K562 (cell line): ENCODE measurements around the gene GPR85. TPM values are rescaled to one million over a fixed set of nuclear protein-coding genes. Genes with fewer than 3 reads are reported as not detected.
A peak's percentile ranks its signal among the peaks of the same experiment; 100 is the strongest.

ENCODE experiments used
- FOXJ3 ChIP-seq: sonication (generic); formaldehyde crosslinking; IDR thresholded peaks from 2 replicates; pipeline ENCODE4 v1.4.0; 2020; ENCODE audit warnings: mild to moderate bottlenecking, missing genetic modification reagents
- NR2C1 ChIP-seq, 2 experiments: fragments of 450-650 bp; IDR thresholded peaks; 2 replicates each; pipeline ENCODE4 v1.6.1; 2017; ENCODE audit warnings: mild to moderate bottlenecking in 2 of 2, antibody characterized with exemption in 1 of 2, inconsistent platforms in 1 of 2, missing compliant biosample characterization in 1 of 2, missing genetic modification characterization in 1 of 2
- TCF15 ChIP-seq: fragments of 250-450 bp; sonication (Bioruptor Pico); IDR thresholded peaks from 2 replicates; pipeline ENCODE4 v1.8.0; 2022; ENCODE audit warnings: moderate library complexity, mild to moderate bottlenecking, inconsistent platforms
- TFE3 ChIP-seq: fragments of 450-650 bp; formaldehyde crosslinking; IDR thresholded peaks from 2 replicates; pipeline ENCODE4 v1.4.0; 2020; ENCODE audit warnings: mild to moderate bottlenecking, mixed read lengths
- polyA plus RNA-seq, 8 experiments: library from polyadenylated mRNA; depleted of rRNA in 4 of 8; stranded (reverse) in 5 of 8; unstranded in 3 of 8; fragments of >200 nt; fragmentation: Nextera tagmentation in 2 of 8; fragmentation: Illumina TruSeq in 1 of 8; extraction: Ambion mirVana in 2 of 8; extraction: Trizol in 1 of 8; gene quantifications; 2 replicates each; pipeline versions ENCODE4 v1.2.1 to v1.2.3, GENCODE V29; 2011 to 2014; ENCODE audit warnings: inconsistent platforms in 1 of 8, missing spikeins in 1 of 8
- total RNA-seq, 7 experiments: library from RNA; depleted of rRNA in 6 of 7; stranded (reverse); fragments of >200 nt in 6 of 7; fragmentation: Illumina TruSeq in 2 of 7; extraction: Trizol in 2 of 7; gene quantifications; 2 replicates each; pipeline versions ENCODE4 v1.2.1 to v1.2.3, GENCODE V29; 2011 to 2021; ENCODE audit warnings: low replicate concordance in 1 of 7
- TF ChIP-seq, protein P1 (sequence below): fragments of 450-650 bp; formaldehyde crosslinking; IDR thresholded peaks from 2 replicates; pipeline ENCODE4 v1.4.0; 2022; ENCODE audit warnings: missing genetic modification characterization
- TF ChIP-seq, protein P2 (sequence below), 3 experiments: IDR thresholded peaks in 2 of 3; conservative IDR thresholded peaks in 1 of 3; 2 replicates each; pipeline ENCODE4 v1.5.1; 2011 to 2012; ENCODE audit warnings: low read length in 3 of 3, mild to moderate bottlenecking in 3 of 3, control low read depth in 2 of 3, improper control_type of control experiment in 1 of 3, inconsistent platforms in 1 of 3, low read depth in 1 of 3, mixed read lengths in 1 of 3, moderate library complexity in 1 of 3; ENCODE audit not compliant: insufficient read depth in 2 of 3

The GPR85 gene
- total and polyA plus RNA-seq, 9 of the 15 experiments (the other 6 are each of a cell fraction or from before 2014, with no cell fraction given) = 2.9 to 18.2 (median 4.0) TPM

DNA sequence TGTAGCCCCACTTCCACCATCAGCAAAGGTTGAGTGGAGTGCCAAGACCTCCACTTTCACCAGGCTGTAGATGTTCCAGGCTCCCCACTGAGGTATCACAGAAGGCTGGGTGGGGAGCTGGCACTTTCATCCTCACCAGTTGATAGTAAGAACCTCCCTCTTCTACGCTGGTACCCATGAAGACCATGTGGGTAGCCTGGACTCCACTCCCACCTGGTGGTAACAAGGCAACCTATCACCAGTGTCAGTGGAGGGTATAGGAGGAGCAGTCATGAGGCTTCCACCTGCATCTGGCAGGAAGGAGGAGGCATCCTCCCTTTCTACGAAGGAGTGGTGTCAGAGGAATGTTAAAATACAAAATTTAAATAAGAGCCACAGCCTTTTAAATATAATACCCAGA, 27.3 kb upstream of the GPR85 start (continued):
- TF ChIP-seq, protein P1, sequence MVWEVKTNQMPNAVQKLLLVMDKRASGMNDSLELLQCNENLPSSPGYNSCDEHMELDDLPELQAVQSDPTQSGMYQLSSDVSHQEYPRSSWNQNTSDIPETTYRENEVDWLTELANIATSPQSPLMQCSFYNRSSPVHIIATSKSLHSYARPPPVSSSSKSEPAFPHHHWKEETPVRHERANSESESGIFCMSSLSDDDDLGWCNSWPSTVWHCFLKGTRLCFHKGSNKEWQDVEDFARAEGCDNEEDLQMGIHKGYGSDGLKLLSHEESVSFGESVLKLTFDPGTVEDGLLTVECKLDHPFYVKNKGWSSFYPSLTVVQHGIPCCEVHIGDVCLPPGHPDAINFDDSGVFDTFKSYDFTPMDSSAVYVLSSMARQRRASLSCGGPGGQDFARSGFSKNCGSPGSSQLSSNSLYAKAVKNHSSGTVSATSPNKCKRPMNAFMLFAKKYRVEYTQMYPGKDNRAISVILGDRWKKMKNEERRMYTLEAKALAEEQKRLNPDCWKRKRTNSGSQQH (CRISPR knock-in tag) = no peak
- TF ChIP-seq, protein P2, sequence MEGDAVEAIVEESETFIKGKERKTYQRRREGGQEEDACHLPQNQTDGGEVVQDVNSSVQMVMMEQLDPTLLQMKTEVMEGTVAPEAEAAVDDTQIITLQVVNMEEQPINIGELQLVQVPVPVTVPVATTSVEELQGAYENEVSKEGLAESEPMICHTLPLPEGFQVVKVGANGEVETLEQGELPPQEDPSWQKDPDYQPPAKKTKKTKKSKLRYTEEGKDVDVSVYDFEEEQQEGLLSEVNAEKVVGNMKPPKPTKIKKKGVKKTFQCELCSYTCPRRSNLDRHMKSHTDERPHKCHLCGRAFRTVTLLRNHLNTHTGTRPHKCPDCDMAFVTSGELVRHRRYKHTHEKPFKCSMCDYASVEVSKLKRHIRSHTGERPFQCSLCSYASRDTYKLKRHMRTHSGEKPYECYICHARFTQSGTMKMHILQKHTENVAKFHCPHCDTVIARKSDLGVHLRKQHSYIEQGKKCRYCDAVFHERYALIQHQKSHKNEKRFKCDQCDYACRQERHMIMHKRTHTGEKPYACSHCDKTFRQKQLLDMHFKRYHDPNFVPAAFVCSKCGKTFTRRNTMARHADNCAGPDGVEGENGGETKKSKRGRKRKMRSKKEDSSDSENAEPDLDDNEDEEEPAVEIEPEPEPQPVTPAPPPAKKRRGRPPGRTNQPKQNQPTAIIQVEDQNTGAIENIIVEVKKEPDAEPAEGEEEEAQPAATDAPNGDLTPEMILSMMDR (IDR thresholded peaks at IDR 0.05 in 2 of 3, conservative IDR thresholded peaks at IDR 0.05 in 1 of 3; ENCODE audit: insufficient read depth in 2 of 3, low read depth in 1 of 3, low read length in 3 of 3) = peak; percentile 51 to 61 (median 57)
- no peak for TF ChIP-seq NR2C1 (IDR thresholded peaks at IDR 0.05)
- TF ChIP-seq NR2C1 (tag; IDR thresholded peaks at IDR 0.05) = no peak
- TF ChIP-seq FOXJ3 (CRISPR knock-in tag) = no peak
- no peak for TF ChIP-seq TCF15 (CRISPR knock-in tag)
- TF ChIP-seq TFE3 (CRISPR knock-in tag) = no peak
